Endothelial cell (in vitro differentiated cells): ENCODE measurements around the gene ADAMTSL1. TPM values are rescaled to one million over a fixed set of nuclear protein-coding genes. Genes with fewer than 3 reads are reported as not detected.

Experiments
- DNase-seq: peaks from one replicate; pipeline ENCODE4 v3.0.0; 2021; ENCODE audit warnings: low spot score
- H3K27ac Mint-ChIP-seq: one replicate; pipeline ENCODE4 v1.8.0; 2021; ENCODE audit warnings: mixed read lengths, inconsistent platforms; ENCODE audit not compliant: unreplicated experiment
- H3K27me3 Mint-ChIP-seq: one replicate; pipeline ENCODE4 v1.8.0; 2021; ENCODE audit warnings: mild to moderate bottlenecking, moderate library complexity, mixed read lengths, inconsistent platforms; ENCODE audit not compliant: unreplicated experiment
- H3K36me3 Mint-ChIP-seq: one replicate; pipeline ENCODE4 v1.8.0; 2021; ENCODE audit warnings: mild to moderate bottlenecking, low read depth, mixed read lengths, inconsistent platforms; ENCODE audit not compliant: unreplicated experiment
- H3K4me1 Mint-ChIP-seq: one replicate; pipeline ENCODE4 v1.8.0; 2021; ENCODE audit warnings: mild to moderate bottlenecking, mixed read lengths, inconsistent platforms; ENCODE audit not compliant: unreplicated experiment
- H3K4me3 Mint-ChIP-seq: one replicate; pipeline ENCODE4 v1.8.0; 2021; ENCODE audit warnings: mild to moderate bottlenecking, mixed read lengths, inconsistent platforms; ENCODE audit not compliant: unreplicated experiment
- H3K9me3 Mint-ChIP-seq: one replicate; pipeline ENCODE4 v1.8.0; 2021; ENCODE audit warnings: mixed read lengths, inconsistent platforms; ENCODE audit not compliant: unreplicated experiment
- total RNA-seq: library from RNA; stranded (reverse); fragmentation: NEBNext Ultra II Directional; extraction: Animal tissue kit (Norgen Biotek cat#: 25700); gene quantifications from one replicate; pipeline ENCODE4 v1.2.1, GENCODE V29; 2021; ENCODE audit not compliant: unreplicated experiment
- TF ChIP-seq, protein P1 (sequence below): fragments of 200-600 bp; sonication (generic); IDR thresholded peaks from one replicate; pipeline ENCODE4 v1.5.0; 2021; ENCODE audit warnings: antibody characterized with exemption; ENCODE audit not compliant: unreplicated experiment

The ADAMTSL1 gene
- total RNA-seq, 1 donor from 2014 or later, result 18.2 TPM

- H3K36me3 Mint-ChIP-seq, result no peaks in the 10 kb centered on the region
- peaks cover 12% of the 10 kb centered on the region for H3K4me1 Mint-ChIP-seq
- H3K9me3 Mint-ChIP-seq, result no peaks in the 10 kb centered on the region
- DNase-seq, result peak; percentile 80
- no peak overlapping the region for H3K27ac Mint-ChIP-seq
- no peak overlapping the region for H3K4me3 Mint-ChIP-seq
- no peaks in the 10 kb centered on the region for H3K27me3 Mint-ChIP-seq
- TF ChIP-seq, protein P1, sequence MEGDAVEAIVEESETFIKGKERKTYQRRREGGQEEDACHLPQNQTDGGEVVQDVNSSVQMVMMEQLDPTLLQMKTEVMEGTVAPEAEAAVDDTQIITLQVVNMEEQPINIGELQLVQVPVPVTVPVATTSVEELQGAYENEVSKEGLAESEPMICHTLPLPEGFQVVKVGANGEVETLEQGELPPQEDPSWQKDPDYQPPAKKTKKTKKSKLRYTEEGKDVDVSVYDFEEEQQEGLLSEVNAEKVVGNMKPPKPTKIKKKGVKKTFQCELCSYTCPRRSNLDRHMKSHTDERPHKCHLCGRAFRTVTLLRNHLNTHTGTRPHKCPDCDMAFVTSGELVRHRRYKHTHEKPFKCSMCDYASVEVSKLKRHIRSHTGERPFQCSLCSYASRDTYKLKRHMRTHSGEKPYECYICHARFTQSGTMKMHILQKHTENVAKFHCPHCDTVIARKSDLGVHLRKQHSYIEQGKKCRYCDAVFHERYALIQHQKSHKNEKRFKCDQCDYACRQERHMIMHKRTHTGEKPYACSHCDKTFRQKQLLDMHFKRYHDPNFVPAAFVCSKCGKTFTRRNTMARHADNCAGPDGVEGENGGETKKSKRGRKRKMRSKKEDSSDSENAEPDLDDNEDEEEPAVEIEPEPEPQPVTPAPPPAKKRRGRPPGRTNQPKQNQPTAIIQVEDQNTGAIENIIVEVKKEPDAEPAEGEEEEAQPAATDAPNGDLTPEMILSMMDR, result peak; percentile 85
These were observed 31.1 kb upstream of the ADAMTSL1 start for GRCh38 chr9:18442629-18443491.

- no peaks in the 10 kb centered on the region for H3K36me3 Mint-ChIP-seq
- no peak overlapping the region for H3K27ac Mint-ChIP-seq
- no peaks in the 10 kb centered on the region for H3K9me3 Mint-ChIP-seq
- DNase-seq, result no peak
- no peak overlapping the region for H3K4me3 Mint-ChIP-seq
- TF ChIP-seq, protein P1, result no peak
- no peaks in the 10 kb centered on the region for H3K27me3 Mint-ChIP-seq
- H3K4me1 Mint-ChIP-seq, result peaks cover 4% of the 10 kb centered on the region
These were observed 26.8 kb upstream of the ADAMTSL1 start for GRCh38 chr9:18447131-18447530.

DNA sequence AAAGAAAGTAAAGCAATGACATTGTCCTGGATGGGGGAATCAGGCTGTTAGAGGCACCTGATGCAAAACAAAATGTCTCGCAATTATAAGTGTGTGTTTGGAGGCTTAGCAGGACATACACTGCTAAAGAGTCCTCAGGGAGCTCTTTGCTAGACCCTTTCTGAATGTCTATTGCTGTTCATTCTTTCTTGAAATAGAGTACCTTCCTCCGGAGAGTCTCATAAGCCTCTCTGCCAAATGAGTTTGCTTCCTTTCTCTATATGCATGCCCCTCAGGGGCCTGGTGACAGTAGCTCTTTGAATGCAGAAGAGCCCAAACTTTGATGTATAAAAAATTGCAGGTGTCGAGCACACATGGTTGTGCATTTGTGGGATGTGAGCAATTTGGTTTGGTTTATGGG, 26.4 kb upstream of the ADAMTSL1 start:
- H3K36me3 Mint-ChIP-seq, result no peaks in the 10 kb centered on the region
- no peaks in the 10 kb centered on the region for H3K27me3 Mint-ChIP-seq
- peaks cover 4% of the 10 kb centered on the region for H3K4me1 Mint-ChIP-seq
- H3K4me3 Mint-ChIP-seq, result no peak overlapping the region
- DNase-seq, result no peak
- H3K27ac Mint-ChIP-seq, result no peak overlapping the region
- TF ChIP-seq, protein P1, result no peak
- no peaks in the 10 kb centered on the region for H3K9me3 Mint-ChIP-seq

DNA sequence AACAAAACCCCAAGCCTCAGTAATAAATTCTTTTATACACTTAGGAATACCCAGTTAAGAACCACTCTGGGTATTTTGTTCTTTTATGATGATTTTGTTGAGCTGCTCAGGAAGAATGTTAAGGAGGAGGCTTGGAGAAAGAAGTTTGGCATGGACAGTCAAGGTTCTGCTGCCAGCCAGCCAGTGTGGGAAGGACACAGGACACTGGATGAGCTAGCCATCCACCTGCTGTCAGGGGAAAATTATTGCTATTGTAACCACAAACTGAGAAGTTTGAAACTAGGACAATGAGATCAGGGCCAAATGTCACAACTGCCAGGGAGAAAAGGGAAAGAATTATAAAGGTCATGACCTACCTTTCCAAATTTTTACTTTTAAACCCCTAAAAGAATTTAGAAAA, 25.9 kb upstream of the ADAMTSL1 start:
- no peaks in the 10 kb centered on the region for H3K9me3 Mint-ChIP-seq
- H3K27ac Mint-ChIP-seq, result no peak overlapping the region
- no peaks in the 10 kb centered on the region for H3K36me3 Mint-ChIP-seq
- TF ChIP-seq, protein P1, result no peak
- H3K4me1 Mint-ChIP-seq, result no peaks in the 10 kb centered on the region
- no peak for DNase-seq
- no peaks in the 10 kb centered on the region for H3K27me3 Mint-ChIP-seq
- no peak overlapping the region for H3K4me3 Mint-ChIP-seq

DNA sequence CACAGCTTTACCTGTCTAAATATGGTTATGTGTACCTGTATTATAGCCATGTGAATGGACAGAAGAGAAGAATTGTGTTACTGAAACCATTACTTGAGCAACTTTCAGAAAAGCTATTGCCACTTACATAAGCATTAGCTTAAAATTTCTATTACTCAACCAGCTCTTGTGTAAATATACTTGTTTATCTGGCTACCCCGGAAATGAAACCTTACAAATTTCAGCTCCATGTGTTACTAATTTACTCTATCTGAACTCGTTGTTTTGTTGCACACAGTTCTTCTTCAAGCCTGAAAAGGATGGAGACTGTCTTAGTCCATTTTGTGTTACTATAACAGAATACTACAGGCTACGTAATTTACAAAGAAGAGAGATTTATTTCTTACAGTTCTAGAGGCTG, 22.5 kb upstream of the ADAMTSL1 start:
- H3K27me3 Mint-ChIP-seq, result no peaks in the 10 kb centered on the region
- H3K27ac Mint-ChIP-seq, result no peak overlapping the region
- TF ChIP-seq, protein P1, result no peak
- H3K4me3 Mint-ChIP-seq, result no peak overlapping the region
- H3K4me1 Mint-ChIP-seq, result no peaks in the 10 kb centered on the region
- H3K9me3 Mint-ChIP-seq, result no peaks in the 10 kb centered on the region
- no peaks in the 10 kb centered on the region for H3K36me3 Mint-ChIP-seq
- no peak for DNase-seq
